Activated naive CD8-positive, alpha-beta T cell (primary cell): ENCODE results near the gene CTSO.

Experiments used
- H3K27ac Mint-ChIP-seq: one replicate; pipeline ENCODE4 v1.8.0; 2021; ENCODE audit warnings: mixed read lengths
- H3K27me3 Mint-ChIP-seq: one replicate; pipeline ENCODE4 v1.8.0; 2021; ENCODE audit warnings: mixed read lengths
- H3K36me3 Mint-ChIP-seq: one replicate; pipeline ENCODE4 v1.8.0; 2021; ENCODE audit warnings: mixed read lengths
- H3K4me1 Mint-ChIP-seq: one replicate; pipeline ENCODE4 v1.8.0; 2021; ENCODE audit warnings: low read depth, mixed read lengths
- H3K4me3 Mint-ChIP-seq: one replicate; pipeline ENCODE4 v1.8.0; 2021; ENCODE audit warnings: mild to moderate bottlenecking, mixed read lengths
- H3K9me3 Mint-ChIP-seq: one replicate; pipeline ENCODE4 v1.8.0; 2021; ENCODE audit warnings: low read depth, mixed read lengths

The CTSO gene

GRCh38 chr4:155877971-155878370 is 75.7 kb downstream of the CTSO start:
- Mint-ChIP-seq H3K27ac (no peak overlapping the region), H3K4me3 (no peak overlapping the region), H3K9me3 (no peaks in the 10 kb centered on the region), H3K36me3 (no peaks in the 10 kb centered on the region), H3K4me1 (no peaks in the 10 kb centered on the region), H3K27me3 (no peaks in the 10 kb centered on the region)

GRCh38 chr4:155875878-155876277 is 77.8 kb downstream of the CTSO start:
- no peaks in the 10 kb centered on the region for H3K36me3 Mint-ChIP-seq
- no peak overlapping the region for H3K4me3 Mint-ChIP-seq
- no peaks in the 10 kb centered on the region for H3K27me3 Mint-ChIP-seq
- H3K27ac Mint-ChIP-seq = no peak overlapping the region
- H3K4me1 Mint-ChIP-seq = no peaks in the 10 kb centered on the region
- no peaks in the 10 kb centered on the region for H3K9me3 Mint-ChIP-seq
